CD1c-positive myeloid dendritic cell (primary cell): ENCODE data around the gene ATP13A4.
A peak's percentile ranks its signal among the peaks of the same experiment; 100 is the strongest.

ENCODE experiments used
- DNase-seq: peaks from one replicate; pipeline ENCODE4 v3.0.0-alpha.2; 2016; ENCODE audit errors: extremely low spot score

ATP13A4 gene

GRCh38 chr3:193499136-193499770 lies 55.4 kb downstream of the ATP13A4 start:
- peak; percentile 15 for DNase-seq

GRCh38 chr3:193498215-193498614 lies 56.5 kb downstream of the ATP13A4 start:
- peak; percentile 67 for DNase-seq

- DNase-seq: no peak
Observed at GRCh38 chr3:193496658-193497057, 58.0 kb downstream of the ATP13A4 start.

GRCh38 chr3:193491026-193491425 lies 63.7 kb downstream of the ATP13A4 start:
- no peak for DNase-seq

GRCh38 chr3:193490580-193490979 lies 64.1 kb downstream of the ATP13A4 start:
- DNase-seq: no peak

- DNase-seq: peak; percentile 45
Observed at GRCh38 chr3:193489949-193490348, 64.7 kb downstream of the ATP13A4 start.

GRCh38 chr3:193488741-193489140 lies 66.0 kb downstream of the ATP13A4 start:
- DNase-seq: peak; percentile 28

GRCh38 chr3:193483988-193484539 lies 70.6 kb downstream of the ATP13A4 start:
- DNase-seq: no peak

GRCh38 chr3:193481436-193481835 lies 73.3 kb downstream of the ATP13A4 start:
- DNase-seq: no peak

GRCh38 chr3:193474446-193474845 lies 80.2 kb downstream of the ATP13A4 start:
- no peak for DNase-seq

- no peak for DNase-seq
Observed at GRCh38 chr3:193470710-193471109, 84.0 kb downstream of the ATP13A4 start.

GRCh38 chr3:193465992-193466608 lies 88.6 kb downstream of the ATP13A4 start:
- no peak for DNase-seq

GRCh38 chr3:193464889-193465288 lies 89.8 kb downstream of the ATP13A4 start:
- DNase-seq: no peak

- no peak for DNase-seq
Observed at GRCh38 chr3:193457526-193457925, 97.2 kb downstream of the ATP13A4 start.

GRCh38 chr3:193452338-193452737 lies 102.4 kb downstream of the ATP13A4 start:
- no peak for DNase-seq

GRCh38 chr3:193451902-193452301 lies 102.8 kb downstream of the ATP13A4 start:
- no peak for DNase-seq

- peak; percentile 65 for DNase-seq
Observed at GRCh38 chr3:193446965-193447602, 107.6 kb downstream of the ATP13A4 start.

GRCh38 chr3:193439423-193439822 lies 115.3 kb downstream of the ATP13A4 start:
- DNase-seq: no peak

GRCh38 chr3:193418576-193419373 lies 135.9 kb downstream of the ATP13A4 start:
- DNase-seq: no peak

GRCh38 chr3:193416629-193417028 lies 138.1 kb downstream of the ATP13A4 start:
- no peak for DNase-seq

GRCh38 chr3:193407688-193408087 lies 147.0 kb downstream of the ATP13A4 start:
- no peak for DNase-seq

GRCh38 chr3:193407112-193407511 lies 147.6 kb downstream of the ATP13A4 start:
- DNase-seq: no peak
